Breast epithelium (tissue), 3 donors: ENCODE measurements around the gene RNF20.

Source experiments
- CTCF ChIP-seq, 3 donors: fragments of 450-650 bp; IDR thresholded peaks; one replicate each; pipeline ENCODE4 v1.5.1; 2016 to 2017; ENCODE audit warnings: antibody characterized with exemption in 3 of 3, mild to moderate bottlenecking in 3 of 3, moderate library complexity in 3 of 3
- POLR2A ChIP-seq: fragments of 450-650 bp; IDR thresholded peaks from one replicate; pipeline ENCODE4 v1.6.1; 2016; ENCODE audit warnings: antibody characterized with exemption, mild to moderate bottlenecking, moderate library complexity

GRCh38 chr9:101504188-101504587 is 29.5 kb upstream of the RNF20 start:
- TF ChIP-seq CTCF (IDR thresholded peaks at IDR 0.05) (no peak), POLR2A (no peak)
